Camera-type eye (tissue), 1 donor: ENCODE measurements around the gene ZNF365. TPM values are rescaled to one million over a fixed set of nuclear protein-coding genes. Genes with fewer than 3 reads are reported as not detected.

Source experiments
- total RNA-seq: library from RNA; depleted of rRNA; stranded (reverse); fragments of >200 nt; gene quantifications from one replicate; pipeline ENCODE4 v1.2.3, GENCODE V29; 2014

ZNF365 gene
- total RNA-seq, result 2.9 TPM

GRCh38 chr10:62373995-62374861 lies at the start of gene ZNF365:
Gene ZNF365, plus strand, starts transcription at chr10:62374369. Its CDS starts 1,825 bp downstream, at chr10:62376194.

Other genes starting within 250 kb of the ZNF365 start
- 13.4 TPM for gene RTKN2, start 105.5 kb upstream of the ZNF365 start, total RNA-seq